WTC11 (cell line): Measurements from ENCODE around the gene CHD9.

Source experiments
- CBFB ChIP-seq: sonication (generic); formaldehyde crosslinking; IDR thresholded peaks from 2 replicates; pipeline ENCODE4 v1.8.1; 2022; ENCODE audit warnings: mild to moderate bottlenecking, low read depth, missing genetic modification reagents
- CREB1 ChIP-seq: sonication (generic); formaldehyde crosslinking; IDR thresholded peaks from 2 replicates; pipeline ENCODE4 v1.8.0; 2023; ENCODE audit warnings: mild to moderate bottlenecking, missing genetic modification reagents
- ELF4 ChIP-seq: sonication (generic); formaldehyde crosslinking; IDR thresholded peaks from 2 replicates; pipeline ENCODE4 v1.8.1; 2022; ENCODE audit warnings: low read depth, mild to moderate bottlenecking, moderate library complexity, missing genetic modification reagents
- FOXJ3 ChIP-seq: sonication (generic); formaldehyde crosslinking; IDR thresholded peaks from 2 replicates; pipeline ENCODE4 v1.9.0; 2021; ENCODE audit warnings: missing genetic modification reagents, mild to moderate bottlenecking, borderline replicate concordance
- NFYB ChIP-seq: sonication (generic); formaldehyde crosslinking; conservative IDR thresholded peaks from 2 replicates; pipeline ENCODE4 v1.8.0; 2022; ENCODE audit warnings: low read depth, missing genetic modification reagents
- NR2C2 ChIP-seq: sonication (generic); formaldehyde crosslinking; IDR thresholded peaks from 2 replicates; pipeline ENCODE4 v1.8.0; 2022; ENCODE audit warnings: mild to moderate bottlenecking, missing genetic modification reagents
- PRRX2 ChIP-seq: fragments of 250-450 bp; sonication (Bioruptor Pico); IDR thresholded peaks from 2 replicates; pipeline ENCODE4 v1.8.0; 2021; ENCODE audit warnings: mild to moderate bottlenecking
- TCF7 ChIP-seq: sonication (generic); formaldehyde crosslinking; IDR thresholded peaks from 2 replicates; pipeline ENCODE4 v1.8.0; 2022; ENCODE audit warnings: mild to moderate bottlenecking, low read depth, missing genetic modification reagents, moderate library complexity
- USF2 ChIP-seq: sonication (generic); formaldehyde crosslinking; IDR thresholded peaks from 2 replicates; pipeline ENCODE4 v1.8.1; 2023; ENCODE audit warnings: mild to moderate bottlenecking, missing genetic modification reagents, moderate library complexity
- TF ChIP-seq, protein P1 (sequence below): fragments of 200-600 bp; IDR thresholded peaks from 2 replicates; pipeline ENCODE4 v1.8.0; 2022; ENCODE audit warnings: antibody characterized with exemption
- TF ChIP-seq, protein P2 (sequence below): sonication (generic); formaldehyde crosslinking; conservative IDR thresholded peaks from 2 replicates; pipeline ENCODE4 v1.8.1; 2023; ENCODE audit warnings: mild to moderate bottlenecking, low read depth, missing genetic modification reagents, moderate library complexity

DNA sequence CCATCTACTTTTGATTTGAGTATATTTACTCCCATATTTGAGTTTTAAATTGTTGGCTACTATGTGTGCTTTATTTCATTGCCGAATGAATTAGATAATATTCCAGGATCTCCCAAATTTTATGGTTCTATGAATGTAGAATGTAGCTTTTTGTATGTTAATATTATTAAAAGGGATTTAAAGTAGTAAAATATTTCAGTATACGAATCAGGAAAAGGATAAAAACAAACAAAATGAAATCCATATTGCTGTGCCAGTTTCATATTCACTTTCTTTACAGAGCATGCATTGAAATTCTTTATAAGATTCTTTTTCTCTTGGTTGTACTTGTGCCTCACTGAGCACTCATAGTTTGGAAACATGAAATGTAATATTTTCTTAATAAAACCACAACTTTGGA lies 155.1 kb downstream of the CHD9 start:
- TF ChIP-seq, protein P1, sequence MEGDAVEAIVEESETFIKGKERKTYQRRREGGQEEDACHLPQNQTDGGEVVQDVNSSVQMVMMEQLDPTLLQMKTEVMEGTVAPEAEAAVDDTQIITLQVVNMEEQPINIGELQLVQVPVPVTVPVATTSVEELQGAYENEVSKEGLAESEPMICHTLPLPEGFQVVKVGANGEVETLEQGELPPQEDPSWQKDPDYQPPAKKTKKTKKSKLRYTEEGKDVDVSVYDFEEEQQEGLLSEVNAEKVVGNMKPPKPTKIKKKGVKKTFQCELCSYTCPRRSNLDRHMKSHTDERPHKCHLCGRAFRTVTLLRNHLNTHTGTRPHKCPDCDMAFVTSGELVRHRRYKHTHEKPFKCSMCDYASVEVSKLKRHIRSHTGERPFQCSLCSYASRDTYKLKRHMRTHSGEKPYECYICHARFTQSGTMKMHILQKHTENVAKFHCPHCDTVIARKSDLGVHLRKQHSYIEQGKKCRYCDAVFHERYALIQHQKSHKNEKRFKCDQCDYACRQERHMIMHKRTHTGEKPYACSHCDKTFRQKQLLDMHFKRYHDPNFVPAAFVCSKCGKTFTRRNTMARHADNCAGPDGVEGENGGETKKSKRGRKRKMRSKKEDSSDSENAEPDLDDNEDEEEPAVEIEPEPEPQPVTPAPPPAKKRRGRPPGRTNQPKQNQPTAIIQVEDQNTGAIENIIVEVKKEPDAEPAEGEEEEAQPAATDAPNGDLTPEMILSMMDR, result no peak
- TF ChIP-seq FOXJ3 (CRISPR knock-in tag) (no peak), NR2C2 (CRISPR knock-in tag) (no peak), NFYB (CRISPR knock-in tag) (no peak), ELF4 (CRISPR knock-in tag) (no peak), PRRX2 (CRISPR knock-in tag) (no peak), CREB1 (CRISPR knock-in tag) (no peak), CBFB (CRISPR knock-in tag) (no peak), USF2 (CRISPR knock-in tag) (no peak), TCF7 (CRISPR knock-in tag) (no peak)
- TF ChIP-seq, protein P2, sequence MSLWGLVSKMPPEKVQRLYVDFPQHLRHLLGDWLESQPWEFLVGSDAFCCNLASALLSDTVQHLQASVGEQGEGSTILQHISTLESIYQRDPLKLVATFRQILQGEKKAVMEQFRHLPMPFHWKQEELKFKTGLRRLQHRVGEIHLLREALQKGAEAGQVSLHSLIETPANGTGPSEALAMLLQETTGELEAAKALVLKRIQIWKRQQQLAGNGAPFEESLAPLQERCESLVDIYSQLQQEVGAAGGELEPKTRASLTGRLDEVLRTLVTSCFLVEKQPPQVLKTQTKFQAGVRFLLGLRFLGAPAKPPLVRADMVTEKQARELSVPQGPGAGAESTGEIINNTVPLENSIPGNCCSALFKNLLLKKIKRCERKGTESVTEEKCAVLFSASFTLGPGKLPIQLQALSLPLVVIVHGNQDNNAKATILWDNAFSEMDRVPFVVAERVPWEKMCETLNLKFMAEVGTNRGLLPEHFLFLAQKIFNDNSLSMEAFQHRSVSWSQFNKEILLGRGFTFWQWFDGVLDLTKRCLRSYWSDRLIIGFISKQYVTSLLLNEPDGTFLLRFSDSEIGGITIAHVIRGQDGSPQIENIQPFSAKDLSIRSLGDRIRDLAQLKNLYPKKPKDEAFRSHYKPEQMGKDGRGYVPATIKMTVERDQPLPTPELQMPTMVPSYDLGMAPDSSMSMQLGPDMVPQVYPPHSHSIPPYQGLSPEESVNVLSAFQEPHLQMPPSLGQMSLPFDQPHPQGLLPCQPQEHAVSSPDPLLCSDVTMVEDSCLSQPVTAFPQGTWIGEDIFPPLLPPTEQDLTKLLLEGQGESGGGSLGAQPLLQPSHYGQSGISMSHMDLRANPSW (CRISPR knock-in tag), result no peak
